Activated CD4-positive, alpha-beta memory T cell treated with anti-CD3 and anti-CD28 coated beads for 36 hours (primary cell): ENCODE data around the gene SHH. TPM values are rescaled to one million over a fixed set of nuclear protein-coding genes. Genes with fewer than 3 reads are reported as not detected.

Experiments
- CTCF ChIA-PET: fragments of 350-600 bp; sonication (Branson Sonifier 250); formaldehyde crosslinking; loops from one replicate; lab custom pipeline; 2021; ENCODE audit warnings: antibody characterized with exemption, inconsistent platforms; lab: Charles Lee
- POLR2A ChIA-PET: fragments of 350-600 bp; sonication (Branson Sonifier 250); formaldehyde crosslinking; loops from one replicate; lab custom pipeline; 2021; ENCODE audit warnings: antibody characterized with exemption; lab: Charles Lee
- DNase-seq: peaks from one replicate; pipeline ENCODE4 v3.0.0-alpha.2; 2020
- H3K27ac Mint-ChIP-seq: one replicate; pipeline ENCODE4 v1.8.0; 2021; ENCODE audit warnings: mixed read lengths
- H3K27me3 Mint-ChIP-seq: one replicate; pipeline ENCODE4 v1.8.0; 2021; ENCODE audit warnings: mixed read lengths
- H3K36me3 Mint-ChIP-seq: one replicate; pipeline ENCODE4 v1.8.0; 2021; ENCODE audit warnings: mixed read lengths
- H3K4me1 Mint-ChIP-seq: one replicate; pipeline ENCODE4 v1.8.0; 2021; ENCODE audit warnings: low read depth, mixed read lengths
- H3K4me3 Mint-ChIP-seq: one replicate; pipeline ENCODE4 v1.8.0; 2021; ENCODE audit warnings: mild to moderate bottlenecking, mixed read lengths
- H3K9me3 Mint-ChIP-seq: one replicate; pipeline ENCODE4 v1.8.0; 2021; ENCODE audit warnings: mixed read lengths
- intact Hi-C: fragments of 100-400 bp; cut with micrococcal nuclease; formaldehyde crosslinking; loops from one replicate; pipeline ENCODE4 v1.15.1; 2023
- total RNA-seq, 2 experiments: library from RNA; stranded (reverse); gene quantifications; one replicate each; pipeline ENCODE4 v1.2.3, GENCODE V29; 2021

Gene SHH
- not detected for total RNA-seq

GRCh38 chr7:155811895-155812761 lies at the start of gene SHH:
Gene SHH, minus strand, starts transcription at chr7:155812463. Its CDS starts 341 bp downstream, at chr7:155812122.
- DNase-seq, result no peak
- POLR2A ChIA-PET, result no interaction called here
- Mint-ChIP-seq H3K4me1 (peaks cover 27% of the 10 kb centered on the region), H3K27me3 (peaks cover 62% of the 10 kb centered on the region), H3K4me3 (no peak within 1 kb of the TSS), H3K36me3 (no peaks in the 10 kb centered on the region), H3K27ac (no peak within 1 kb of the TSS), H3K9me3 (peaks cover 1% of the 10 kb centered on the region)
- intact Hi-C loops, result loop anchor here (5.0 kb wide), 1 partner anchor 1005 kb away; no protein-coding TSS in a partner anchor
- CTCF ChIA-PET, result interaction anchor here (0.5 to 1.2 kb wide), 2 partner anchors 13 to 641 kb away, joined by 3 read pairs; no protein-coding TSS in a partner anchor

- Mint-ChIP-seq H3K27ac (no peak overlapping the region), H3K4me3 (no peak overlapping the region), H3K27me3 (peaks cover 14% of the 10 kb centered on the region), H3K4me1 (no peaks in the 10 kb centered on the region), H3K36me3 (no peaks in the 10 kb centered on the region), H3K9me3 (no peaks in the 10 kb centered on the region)
- POLR2A ChIA-PET, result no interaction called here
- CTCF ChIA-PET, result no interaction called here
- DNase-seq, result no peak
- intact Hi-C loops, result no loop called here
Measured at GRCh38 chr7:155861480-155861868, 49.2 kb upstream of the SHH start.

- Mint-ChIP-seq H3K4me1 (no peaks in the 10 kb centered on the region), H3K27ac (no peak overlapping the region), H3K4me3 (no peak overlapping the region), H3K36me3 (no peaks in the 10 kb centered on the region), H3K9me3 (no peaks in the 10 kb centered on the region), H3K27me3 (peaks cover 12% of the 10 kb centered on the region)
- ChIA-PET CTCF (no interaction called here), POLR2A (no interaction called here)
- no peak for DNase-seq
- intact Hi-C loops, result no loop called here
Measured at GRCh38 chr7:155860840-155861479, 48.7 kb upstream of the SHH start.

DNA sequence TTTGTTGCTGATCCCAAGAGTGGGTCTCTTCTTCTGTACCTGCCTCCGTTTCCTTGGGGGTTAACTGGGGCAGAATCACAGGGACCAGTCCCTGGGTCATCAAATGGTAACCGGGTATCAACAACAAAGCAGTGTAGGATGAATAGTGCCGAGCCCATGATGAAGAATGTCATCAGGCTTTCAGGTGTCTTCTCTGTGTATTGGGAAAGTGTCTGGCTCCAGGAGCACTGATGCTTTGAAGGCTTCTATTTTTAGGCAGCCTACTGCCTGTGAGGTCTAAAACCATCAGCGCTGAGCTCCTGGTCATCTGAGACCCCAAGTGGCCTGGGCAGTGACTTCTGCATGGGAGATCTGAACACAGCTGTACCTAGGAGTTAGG lies 48.2 kb upstream of the SHH start:
- H3K4me3 Mint-ChIP-seq, result no peak overlapping the region
- H3K4me1 Mint-ChIP-seq, result no peaks in the 10 kb centered on the region
- H3K9me3 Mint-ChIP-seq, result no peaks in the 10 kb centered on the region
- ChIA-PET CTCF (no interaction called here), POLR2A (no interaction called here)
- no peak overlapping the region for H3K27ac Mint-ChIP-seq
- no peaks in the 10 kb centered on the region for H3K36me3 Mint-ChIP-seq
- intact Hi-C loops, result no loop called here
- H3K27me3 Mint-ChIP-seq, result peaks cover 12% of the 10 kb centered on the region
- DNase-seq, result no peak

DNA sequence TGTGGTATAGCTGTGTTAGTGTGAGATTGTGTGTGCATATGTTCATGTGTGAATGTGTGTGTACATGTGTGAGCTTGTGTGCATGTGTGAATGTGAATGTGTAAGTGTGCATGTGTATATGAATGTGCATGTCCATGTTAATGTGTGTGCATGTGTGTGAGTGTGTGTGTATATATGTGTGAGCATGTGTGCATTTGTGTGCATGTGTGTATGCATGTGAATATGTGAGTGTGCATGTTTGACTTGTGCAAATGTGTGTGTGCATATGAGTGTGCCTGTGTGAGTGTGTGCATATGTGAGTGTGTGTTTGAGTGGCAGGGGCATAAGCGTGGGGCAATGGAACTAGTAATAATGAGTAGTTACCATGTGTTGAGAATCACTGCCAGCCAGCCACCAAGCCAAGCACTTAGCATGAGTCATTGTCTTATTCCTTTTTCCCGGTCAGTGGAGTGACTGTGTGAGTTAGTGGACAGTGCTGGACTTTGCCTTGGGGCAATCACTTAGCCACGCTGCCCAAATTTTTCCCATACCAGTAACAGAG lies 46.3 kb upstream of the SHH start:
- H3K27ac Mint-ChIP-seq, result no peak overlapping the region
- intact Hi-C loops, result no loop called here
- H3K9me3 Mint-ChIP-seq, result no peaks in the 10 kb centered on the region
- no peaks in the 10 kb centered on the region for H3K4me1 Mint-ChIP-seq
- no peaks in the 10 kb centered on the region for H3K36me3 Mint-ChIP-seq
- CTCF ChIA-PET, result no interaction called here
- H3K4me3 Mint-ChIP-seq, result no peak overlapping the region
- POLR2A ChIA-PET, result no interaction called here
- DNase-seq, result no peak
- peaks cover 3% of the 10 kb centered on the region for H3K27me3 Mint-ChIP-seq

DNA sequence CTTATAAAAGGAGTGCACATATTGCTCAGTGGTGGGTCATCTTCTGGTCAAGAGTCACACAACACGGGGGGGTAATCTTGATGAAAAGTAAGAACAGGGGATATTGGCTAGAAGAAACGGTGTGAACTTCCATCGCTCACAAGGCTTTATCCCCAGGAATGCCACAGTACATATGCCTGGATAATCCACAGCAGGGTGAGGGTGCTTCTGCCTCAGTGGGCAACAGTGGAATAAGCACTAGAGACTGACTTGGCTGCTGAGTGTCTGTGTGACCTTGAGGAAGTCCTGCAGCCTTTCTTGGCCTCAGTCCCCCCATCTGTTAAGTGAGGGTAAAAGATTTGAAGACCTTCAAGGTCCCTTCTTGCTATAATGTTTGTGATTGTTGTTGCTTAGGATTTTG lies 44.9 kb upstream of the SHH start:
- Mint-ChIP-seq H3K36me3 (no peaks in the 10 kb centered on the region), H3K27ac (no peak overlapping the region), H3K27me3 (peaks cover 7% of the 10 kb centered on the region), H3K9me3 (no peaks in the 10 kb centered on the region), H3K4me3 (no peak overlapping the region), H3K4me1 (no peaks in the 10 kb centered on the region)
- CTCF ChIA-PET, result no interaction called here
- POLR2A ChIA-PET, result no interaction called here
- DNase-seq, result no peak
- intact Hi-C loops, result no loop called here

DNA sequence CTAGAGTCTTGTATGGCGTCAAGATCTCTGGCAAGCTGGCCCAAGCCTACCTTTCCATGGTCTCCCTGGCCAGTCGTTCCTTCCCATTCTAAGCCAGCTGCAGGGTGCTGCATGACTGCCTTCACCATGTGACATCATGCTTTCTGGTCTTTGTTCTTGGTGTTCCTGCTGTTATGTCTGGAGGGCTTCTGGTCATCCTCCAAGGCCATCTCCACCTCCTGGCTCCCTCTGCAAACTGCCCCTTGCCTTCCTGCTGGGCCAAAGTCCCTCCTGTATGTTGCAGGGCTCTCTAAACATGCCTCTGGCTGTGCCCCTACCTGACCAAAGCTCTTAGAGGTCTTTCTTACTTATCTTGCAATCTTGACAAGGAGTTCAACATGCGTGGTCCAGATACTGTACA lies 44.4 kb upstream of the SHH start:
- intact Hi-C loops, result no loop called here
- H3K9me3 Mint-ChIP-seq, result no peaks in the 10 kb centered on the region
- no peak overlapping the region for H3K27ac Mint-ChIP-seq
- no peaks in the 10 kb centered on the region for H3K36me3 Mint-ChIP-seq
- POLR2A ChIA-PET, result interaction anchor here (0.6 kb wide), 1 partner anchor 586 kb away, joined by 3 read pairs; no protein-coding TSS in a partner anchor
- no peaks in the 10 kb centered on the region for H3K4me1 Mint-ChIP-seq
- CTCF ChIA-PET, result no interaction called here
- DNase-seq, result no peak
- no peak overlapping the region for H3K4me3 Mint-ChIP-seq
- peaks cover 5% of the 10 kb centered on the region for H3K27me3 Mint-ChIP-seq

- Mint-ChIP-seq H3K27ac (no peak overlapping the region), H3K36me3 (no peaks in the 10 kb centered on the region), H3K9me3 (no peaks in the 10 kb centered on the region), H3K4me3 (no peak overlapping the region), H3K4me1 (no peaks in the 10 kb centered on the region), H3K27me3 (peaks cover 11% of the 10 kb centered on the region)
- ChIA-PET CTCF (no interaction called here), POLR2A (no interaction called here)
- intact Hi-C loops, result no loop called here
- no peak for DNase-seq
Measured at GRCh38 chr7:155852426-155853301, 40.4 kb upstream of the SHH start.

DNA sequence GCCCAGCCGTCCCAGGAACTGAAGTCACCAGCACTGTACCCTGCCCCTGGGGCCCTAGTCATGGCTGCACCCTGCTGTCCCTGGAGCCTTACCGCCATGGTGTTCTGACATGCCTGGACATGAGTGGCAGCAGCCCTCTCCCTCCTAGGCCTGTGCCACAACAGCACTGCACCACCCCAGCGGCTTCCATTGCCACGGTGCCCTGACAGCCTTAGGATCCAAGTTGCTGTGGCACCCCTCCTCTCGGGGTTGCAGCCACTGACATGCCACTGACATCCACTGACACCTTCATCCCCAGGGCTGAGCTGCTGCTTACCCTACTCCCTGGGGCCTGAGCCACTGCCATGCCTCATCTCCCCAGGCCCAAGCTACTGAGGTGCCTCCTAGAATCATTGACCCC lies 39.6 kb upstream of the SHH start:
- Mint-ChIP-seq H3K27ac (no peak overlapping the region), H3K36me3 (no peaks in the 10 kb centered on the region), H3K27me3 (peaks cover 11% of the 10 kb centered on the region), H3K4me1 (no peaks in the 10 kb centered on the region), H3K4me3 (no peak overlapping the region), H3K9me3 (no peaks in the 10 kb centered on the region)
- intact Hi-C loops, result no loop called here
- ChIA-PET POLR2A (no interaction called here), CTCF (no interaction called here)
- no peak for DNase-seq

DNA sequence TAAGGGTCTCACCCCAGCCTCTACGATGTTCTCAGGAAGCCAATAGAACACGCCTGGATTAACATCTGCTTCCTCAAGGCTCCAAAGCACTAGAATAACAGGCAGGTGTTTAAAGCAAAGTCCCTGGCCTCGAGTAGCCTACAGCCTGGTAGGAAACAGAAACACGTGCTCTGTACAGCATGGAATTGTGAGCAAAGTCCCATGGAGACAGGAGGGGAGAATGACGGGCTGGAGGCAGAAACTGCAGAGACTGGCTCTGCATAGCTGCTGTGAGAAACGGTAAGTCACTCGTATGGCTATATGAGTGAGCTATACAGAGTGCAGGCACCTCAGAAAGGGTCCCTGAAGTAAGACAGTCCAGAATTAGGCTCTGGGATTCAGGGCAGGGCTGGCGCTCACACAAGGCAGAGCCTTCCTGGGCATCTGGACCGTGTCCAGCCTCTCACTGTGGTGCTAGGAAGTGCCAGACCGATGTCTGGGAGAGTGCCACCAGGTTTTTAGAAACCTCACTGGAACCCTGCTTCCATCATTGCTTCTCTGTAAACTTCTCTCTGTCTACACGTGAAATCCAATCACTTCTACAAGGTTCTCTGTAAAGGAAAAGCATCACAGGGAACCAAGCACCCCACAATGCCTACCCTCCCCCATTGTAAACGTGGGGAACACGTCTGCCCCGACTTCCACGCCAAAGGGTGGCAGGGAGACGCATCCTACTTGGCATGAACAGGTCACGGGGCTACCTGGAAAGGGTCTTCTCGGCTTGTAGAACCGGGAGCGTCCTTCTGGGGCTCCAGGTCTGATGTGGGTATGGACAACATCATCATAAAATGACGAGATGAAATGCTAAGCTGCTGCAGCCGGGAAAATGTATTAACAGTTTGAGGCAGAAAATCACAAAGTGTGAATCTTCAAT lies 38.8 kb upstream of the SHH start:
- no peaks in the 10 kb centered on the region for H3K9me3 Mint-ChIP-seq
- DNase-seq, result no peak
- peaks cover 11% of the 10 kb centered on the region for H3K27me3 Mint-ChIP-seq
- no peaks in the 10 kb centered on the region for H3K36me3 Mint-ChIP-seq
- H3K4me1 Mint-ChIP-seq, result no peaks in the 10 kb centered on the region
- POLR2A ChIA-PET, result no interaction called here
- intact Hi-C loops, result no loop called here
- no peak overlapping the region for H3K27ac Mint-ChIP-seq
- CTCF ChIA-PET, result no interaction called here
- no peak overlapping the region for H3K4me3 Mint-ChIP-seq

DNA sequence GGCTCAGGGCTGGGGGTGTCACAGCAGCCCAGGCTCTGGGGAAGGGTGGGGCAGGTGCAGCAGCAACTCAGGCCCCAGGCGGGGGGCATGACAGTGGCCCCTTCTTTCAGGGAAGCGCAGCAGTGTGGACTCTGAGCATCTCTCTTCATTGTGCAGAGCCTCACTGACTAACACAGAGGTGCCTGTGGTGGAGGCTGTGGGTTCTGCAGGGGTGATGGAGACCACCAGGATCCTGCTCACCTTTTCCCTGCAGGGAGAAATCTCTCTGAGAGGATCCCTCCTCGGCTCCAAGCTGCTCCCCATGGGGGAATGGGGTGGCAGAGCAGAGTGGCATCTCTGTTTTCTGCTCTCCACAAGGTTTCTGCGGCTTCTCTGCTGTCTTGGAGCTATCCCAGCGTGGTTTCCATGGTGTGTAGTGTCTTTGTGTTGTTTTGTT lies 37.8 kb upstream of the SHH start:
- ChIA-PET POLR2A (no interaction called here), CTCF (no interaction called here)
- Mint-ChIP-seq H3K4me1 (no peaks in the 10 kb centered on the region), H3K4me3 (no peak overlapping the region), H3K27ac (no peak overlapping the region), H3K27me3 (peaks cover 11% of the 10 kb centered on the region), H3K9me3 (no peaks in the 10 kb centered on the region), H3K36me3 (no peaks in the 10 kb centered on the region)
- intact Hi-C loops, result no loop called here
- DNase-seq, result no peak
